ENCODE data around the gene MED23.
"Not testable (repeated sequence)": the region's sequence is repeated elsewhere in the genome, so short reads cannot be mapped to it uniquely, and the experiment has no call there.

The MED23 gene

GRCh38 chr6:131568726-131569125 is 59.3 kb downstream of the MED23 start:
- DNase-seq: no peak

GRCh38 chr6:131565056-131565455 is 63.0 kb downstream of the MED23 start:
- no peak for DNase-seq

GRCh38 chr6:131561925-131562707 is 65.9 kb downstream of the MED23 start:
- no peak for DNase-seq

GRCh38 chr6:131558922-131559321 is 69.1 kb downstream of the MED23 start:
- DNase-seq: no peak

- DNase-seq: no peak
Measured at GRCh38 chr6:131555992-131556391, 72.0 kb downstream of the MED23 start.

GRCh38 chr6:131552572-131552971 is 75.5 kb downstream of the MED23 start:
- DNase-seq: no peak

- DNase-seq: no peak
Measured at GRCh38 chr6:131551902-131552301, 76.1 kb downstream of the MED23 start.

- DNase-seq: no peak
Measured at GRCh38 chr6:131549811-131550210, 78.2 kb downstream of the MED23 start.

GRCh38 chr6:131548441-131548840 is 79.6 kb downstream of the MED23 start:
- DNase-seq: no peak

- no peak for DNase-seq
Measured at GRCh38 chr6:131547488-131547887, 80.6 kb downstream of the MED23 start.

- DNase-seq: no peak
Measured at GRCh38 chr6:131545317-131545716, 82.7 kb downstream of the MED23 start.

GRCh38 chr6:131538615-131539014 is 89.4 kb downstream of the MED23 start:
- not testable (repeated sequence) for DNase-seq

- DNase-seq: peak; percentile 65
Measured at GRCh38 chr6:131532580-131533039, 95.4 kb downstream of the MED23 start.

- DNase-seq: not testable (repeated sequence)
Measured at GRCh38 chr6:131531681-131532080, 96.4 kb downstream of the MED23 start.

- not testable (repeated sequence) for DNase-seq
Measured at GRCh38 chr6:131530936-131531335, 97.1 kb downstream of the MED23 start.

GRCh38 chr6:131524695-131525336 is 103.2 kb downstream of the MED23 start:
- DNase-seq: no peak

- DNase-seq: no peak
Measured at GRCh38 chr6:131523988-131524673, 103.9 kb downstream of the MED23 start.
